Activated naive CD4-positive, alpha-beta T cell treated with anti-CD3 and anti-CD28 coated beads, Interleukin-2, amount 10 ng/mL, durations not matched to agents 7 days and 5 days (primary cell): Measurements from ENCODE around the gene PRPF38A.

Experiments
- CTCF ChIA-PET: fragments of 350-600 bp; sonication (Branson Sonifier 250); formaldehyde crosslinking; loops from one replicate; lab custom pipeline; 2021; ENCODE audit warnings: antibody characterized with exemption; lab: Charles Lee
- DNase-seq: peaks from one replicate; pipeline ENCODE4 v3.0.0-alpha.2; 2020
- H3K27ac Mint-ChIP-seq: one replicate; pipeline ENCODE4 v1.8.0; 2021; ENCODE audit warnings: mild to moderate bottlenecking, moderate library complexity, mixed read lengths
- H3K27me3 Mint-ChIP-seq: one replicate; pipeline ENCODE4 v1.8.0; 2021; ENCODE audit warnings: mild to moderate bottlenecking, mixed read lengths
- H3K36me3 Mint-ChIP-seq: one replicate; pipeline ENCODE4 v1.8.0; 2021; ENCODE audit warnings: mixed read lengths
- H3K4me1 Mint-ChIP-seq: one replicate; pipeline ENCODE4 v1.8.0; 2021; ENCODE audit warnings: mixed read lengths
- H3K4me3 Mint-ChIP-seq: one replicate; pipeline ENCODE4 v1.8.0; 2021; ENCODE audit warnings: mild to moderate bottlenecking, moderate library complexity, mixed read lengths
- H3K9me3 Mint-ChIP-seq: one replicate; pipeline ENCODE4 v1.8.0; 2021; ENCODE audit warnings: mixed read lengths

Gene PRPF38A

GRCh38 chr1:52404116-52404974 lies at the start of gene PRPF38A, which contains the start of gene ORC1:
Gene PRPF38A (plus strand): TSS chr1:52404602. CDS start chr1:52404750, 148 bp downstream.
Gene ORC1 (minus strand): TSS chr1:52404423. CDS start chr1:52402223, 2,200 bp downstream.
- H3K9me3 Mint-ChIP-seq = no peaks in the 10 kb centered on the region
- H3K27ac Mint-ChIP-seq = peak within 1 kb of the TSS; percentile 99
- H3K36me3 Mint-ChIP-seq = peaks cover 59% of the 10 kb centered on the region

GRCh38 chr1:52355436-52355835 lies 49.0 kb upstream of the PRPF38A start:
- H3K4me1 Mint-ChIP-seq = no peaks in the 10 kb centered on the region

More at GRCh38 chr1:52404116-52404974, at the start of gene PRPF38A, which contains the start of gene ORC1:
- Mint-ChIP-seq H3K27me3 (no peaks in the 10 kb centered on the region), H3K4me3 (peak within 1 kb of the TSS; percentile 99), H3K4me1 (peaks cover 65% of the 10 kb centered on the region)
- DNase-seq = peak; percentile 99
- CTCF ChIA-PET = interaction anchor here (0.6 to 2.2 kb wide), 13 partner anchors 9 to 284 kb away, joined by 3 to 15 read pairs (median 4); partner anchors contain the start of gene GPX7

GRCh38 chr1:52355847-52356505 lies 48.4 kb upstream of the PRPF38A start:
- DNase-seq = no peak
- H3K9me3 Mint-ChIP-seq = no peaks in the 10 kb centered on the region
- no peak overlapping the region for H3K4me3 Mint-ChIP-seq
- H3K4me1 Mint-ChIP-seq = no peaks in the 10 kb centered on the region
- H3K27ac Mint-ChIP-seq = peak overlapping the region; percentile 20
- H3K36me3 Mint-ChIP-seq = peaks cover 63% of the 10 kb centered on the region
- CTCF ChIA-PET = no interaction called here
- no peaks in the 10 kb centered on the region for H3K27me3 Mint-ChIP-seq

More at GRCh38 chr1:52355436-52355835, 49.0 kb upstream of the PRPF38A start:
- no peak for DNase-seq
- H3K9me3 Mint-ChIP-seq = no peaks in the 10 kb centered on the region
- H3K4me3 Mint-ChIP-seq = no peak overlapping the region
- CTCF ChIA-PET = no interaction called here
- no peaks in the 10 kb centered on the region for H3K27me3 Mint-ChIP-seq
- H3K36me3 Mint-ChIP-seq = peaks cover 61% of the 10 kb centered on the region
- peak overlapping the region; percentile 24 for H3K27ac Mint-ChIP-seq

GRCh38 chr1:52356818-52357355 lies 47.5 kb upstream of the PRPF38A start:
- peak overlapping the region; percentile 20 for H3K27ac Mint-ChIP-seq
- no peaks in the 10 kb centered on the region for H3K9me3 Mint-ChIP-seq
- CTCF ChIA-PET = no interaction called here
- no peak for DNase-seq
- H3K36me3 Mint-ChIP-seq = peaks cover 71% of the 10 kb centered on the region
- H3K27me3 Mint-ChIP-seq = no peaks in the 10 kb centered on the region
- H3K4me3 Mint-ChIP-seq = no peak overlapping the region
- H3K4me1 Mint-ChIP-seq = no peaks in the 10 kb centered on the region

GRCh38 chr1:52357397-52357796 lies 47.0 kb upstream of the PRPF38A start:
- Mint-ChIP-seq H3K9me3 (no peaks in the 10 kb centered on the region), H3K27me3 (no peaks in the 10 kb centered on the region), H3K27ac (no peak overlapping the region), H3K4me1 (no peaks in the 10 kb centered on the region), H3K4me3 (no peak overlapping the region), H3K36me3 (peaks cover 76% of the 10 kb centered on the region)
- CTCF ChIA-PET = no interaction called here
- DNase-seq = no peak

GRCh38 chr1:52358851-52359497 lies 45.4 kb upstream of the PRPF38A start:
- CTCF ChIA-PET = no interaction called here
- peaks cover 74% of the 10 kb centered on the region for H3K36me3 Mint-ChIP-seq
- peaks cover 6% of the 10 kb centered on the region for H3K4me1 Mint-ChIP-seq
- H3K4me3 Mint-ChIP-seq = no peak overlapping the region
- no peak overlapping the region for H3K27ac Mint-ChIP-seq
- H3K27me3 Mint-ChIP-seq = no peaks in the 10 kb centered on the region
- H3K9me3 Mint-ChIP-seq = no peaks in the 10 kb centered on the region
- DNase-seq = no peak

GRCh38 chr1:52359676-52360594 lies 44.5 kb upstream of the PRPF38A start:
- no peak overlapping the region for H3K27ac Mint-ChIP-seq
- H3K4me1 Mint-ChIP-seq = peaks cover 16% of the 10 kb centered on the region
- H3K27me3 Mint-ChIP-seq = no peaks in the 10 kb centered on the region
- no peak for DNase-seq
- H3K4me3 Mint-ChIP-seq = no peak overlapping the region
- peaks cover 74% of the 10 kb centered on the region for H3K36me3 Mint-ChIP-seq
- H3K9me3 Mint-ChIP-seq = no peaks in the 10 kb centered on the region
- CTCF ChIA-PET = no interaction called here

GRCh38 chr1:52360595-52360968 lies 43.8 kb upstream of the PRPF38A start:
- Mint-ChIP-seq H3K4me1 (peaks cover 22% of the 10 kb centered on the region), H3K27me3 (no peaks in the 10 kb centered on the region), H3K9me3 (no peaks in the 10 kb centered on the region), H3K27ac (no peak overlapping the region), H3K4me3 (no peak overlapping the region), H3K36me3 (peaks cover 68% of the 10 kb centered on the region)
- CTCF ChIA-PET = no interaction called here
- DNase-seq = no peak

- Mint-ChIP-seq H3K4me3 (peak overlapping the region; percentile 97), H3K27me3 (no peaks in the 10 kb centered on the region), H3K9me3 (no peaks in the 10 kb centered on the region), H3K27ac (peak overlapping the region; percentile 98), H3K4me1 (peaks cover 48% of the 10 kb centered on the region), H3K36me3 (peaks cover 41% of the 10 kb centered on the region)
- CTCF ChIA-PET = interaction anchor here (1.3 kb wide), 1 partner anchor 462 kb away, joined by 3 read pairs; no protein-coding TSS in a partner anchor
- DNase-seq = peak; percentile 48
These were observed 40.1 kb upstream of the PRPF38A start for GRCh38 chr1:52364235-52364839.

GRCh38 chr1:52365071-52365745 lies 39.2 kb upstream of the PRPF38A start:
- CTCF ChIA-PET = interaction anchor here (0.7 to 1.3 kb wide), 2 partner anchors 34 to 461 kb away, joined by 3 read pairs; no protein-coding TSS in a partner anchor
- no peaks in the 10 kb centered on the region for H3K9me3 Mint-ChIP-seq
- H3K4me3 Mint-ChIP-seq = peak overlapping the region; percentile 97
- no peaks in the 10 kb centered on the region for H3K27me3 Mint-ChIP-seq
- H3K36me3 Mint-ChIP-seq = peaks cover 38% of the 10 kb centered on the region
- peaks cover 50% of the 10 kb centered on the region for H3K4me1 Mint-ChIP-seq
- no peak for DNase-seq
- peak overlapping the region; percentile 98 for H3K27ac Mint-ChIP-seq

GRCh38 chr1:52365746-52366516 lies 38.5 kb upstream of the PRPF38A start, which contains the start of gene CC2D1B:
Gene CC2D1B (minus strand): TSS chr1:52366205. CDS start chr1:52364620, 1,585 bp downstream.
- no peaks in the 10 kb centered on the region for H3K27me3 Mint-ChIP-seq
- H3K4me1 Mint-ChIP-seq = peaks cover 50% of the 10 kb centered on the region
- H3K27ac Mint-ChIP-seq = peak within 1 kb of the TSS; percentile 98
- H3K4me3 Mint-ChIP-seq = peak within 1 kb of the TSS; percentile 97
- no peaks in the 10 kb centered on the region for H3K9me3 Mint-ChIP-seq
- peak; percentile 100 for DNase-seq
- CTCF ChIA-PET = interaction anchor here (0.7 to 1.3 kb wide), 4 partner anchors 35 to 460 kb away, joined by 3 read pairs; no protein-coding TSS in a partner anchor
- H3K36me3 Mint-ChIP-seq = peaks cover 36% of the 10 kb centered on the region

GRCh38 chr1:52366517-52366827 lies 37.9 kb upstream of the PRPF38A start:
- CTCF ChIA-PET = interaction anchor here (0.7 to 1.5 kb wide), 4 partner anchors 37 to 460 kb away, joined by 3 to 5 read pairs (median 3); no protein-coding TSS in a partner anchor
- DNase-seq = no peak
- peaks cover 50% of the 10 kb centered on the region for H3K4me1 Mint-ChIP-seq
- H3K36me3 Mint-ChIP-seq = peaks cover 36% of the 10 kb centered on the region
- peak overlapping the region; percentile 97 for H3K4me3 Mint-ChIP-seq
- H3K27me3 Mint-ChIP-seq = no peaks in the 10 kb centered on the region
- H3K27ac Mint-ChIP-seq = peak overlapping the region; percentile 98
- no peaks in the 10 kb centered on the region for H3K9me3 Mint-ChIP-seq
